Transverse colon (tissue), 4 donors: ENCODE measurements around the gene GPR68. TPM values are rescaled to one million over a fixed set of nuclear protein-coding genes. Genes with fewer than 3 reads are reported as not detected.
"Not testable (repeated sequence)": the region's sequence is repeated elsewhere in the genome, so short reads cannot be mapped to it uniquely, and the experiment has no call there.

Experiments
- DNase-seq: peaks from one replicate; pipeline ENCODE4 v3.0.0-alpha.2; 2019
- H3K27ac ChIP-seq, 4 donors: fragments of 200-600 bp; sonication (generic); 2 replicates each; pipeline ENCODE4 v1.5.1; 2016 to 2018; ENCODE audit warnings: inconsistent platforms in 4 of 4
- H3K27me3 ChIP-seq: fragments of 200-600 bp; sonication (generic); 2 replicates; pipeline ENCODE4 v1.5.1; 2017; ENCODE audit warnings: inconsistent platforms
- H3K36me3 ChIP-seq, 4 donors: fragments of 200-600 bp; sonication (generic); 2 replicates each; pipeline ENCODE4 v1.5.1; 2017 to 2019; ENCODE audit warnings: inconsistent platforms in 4 of 4
- H3K4me1 ChIP-seq, 4 donors: fragments of 200-600 bp; sonication (generic); 2 replicates each; pipeline ENCODE4 v1.5.1; 2017 to 2020; ENCODE audit warnings: inconsistent platforms in 4 of 4
- H3K4me3 ChIP-seq, 4 donors: fragments of 200-600 bp; sonication (generic); 1 replicate in 1 of 4; 2 replicates in 3 of 4; pipeline versions ENCODE4 v1.5.1 to v1.6.1; 2017 to 2019; ENCODE audit warnings: inconsistent platforms in 4 of 4
- H3K9me3 ChIP-seq, 2 donors: fragments of 200-600 bp; sonication (generic); 2 replicates each; pipeline ENCODE4 v1.5.1; 2017 to 2019; ENCODE audit warnings: inconsistent platforms in 2 of 2
- CTCF ChIP-seq, 5 experiments: fragments of 200-600 bp in 3 of 5; fragments of 450-650 bp in 2 of 5; sonication (generic) in 3 of 5; IDR thresholded peaks; 1 replicate in 2 of 5; 2 replicates in 3 of 5; pipeline ENCODE4 v1.5.1; 2016 to 2017; ENCODE audit warnings: antibody characterized with exemption in 5 of 5, inconsistent platforms in 3 of 5, mild to moderate bottlenecking in 2 of 5, moderate library complexity in 1 of 5
- EP300 ChIP-seq: sonication (generic); formaldehyde crosslinking; IDR thresholded peaks from one replicate; pipeline ENCODE4 v1.6.1; 2017; ENCODE audit warnings: antibody characterized with exemption, low read depth
- POLR2A ChIP-seq: fragments of 450-650 bp; IDR thresholded peaks from one replicate; pipeline ENCODE4 v1.6.1; 2016; ENCODE audit warnings: antibody characterized with exemption, mild to moderate bottlenecking, moderate library complexity
- POLR2AphosphoS5 ChIP-seq, 3 donors: sonication (generic); formaldehyde crosslinking; IDR thresholded peaks; one replicate each; pipeline ENCODE4 v1.6.1; 2016; ENCODE audit warnings: antibody characterized with exemption in 3 of 3
- WGBS, 2 donors: methylation state at CpG; one replicate each; pipeline ENCODE4 v1.1.5; 2018; ENCODE audit warnings: low coverage in 1 of 2; 5-methylcytosine and 5-hydroxymethylcytosine counted together
- in situ Hi-C, 4 donors: fragments of 200-750 bp; cut with MboI; loops; one replicate each; pipeline versions ENCODE4 v1.15.0 to v1.15.1; 2017; ENCODE audit warnings: low sequenced_read_pairs in 3 of 4, low pct_ligation_motif_present in 1 of 4, low pct_unique_long_range_greater_than_20kb in 1 of 4
- intact Hi-C: fragments of 100-400 bp; cut with DNase I; formaldehyde crosslinking; loops from one replicate; pipeline ENCODE4 v1.15.1; 2023; ENCODE audit warnings: low total_unique reads
- total RNA-seq, 4 donors: library from RNA; depleted of rRNA; stranded (reverse); fragments of >200 nt; gene quantifications; one replicate each; pipeline ENCODE4 v1.1.0, GENCODE V29; 2016

GPR68 gene
- total RNA-seq, 4 donors from 2014 or later, result 0.48 to 0.80 (median 0.55) TPM; not detected in 1

- Histone ChIP-seq H3K9me3 (no peaks in the 10 kb centered on the region), H3K4me1 (peaks cover 0 to 12% (median 6%) of the 10 kb centered on the region in 4 donors), H3K27me3 (no peaks in the 10 kb centered on the region), H3K36me3 (no peaks in the 10 kb centered on the region), H3K27ac (peak overlapping the region in 1 of 4 donors; percentile 61), H3K4me3 (no peak overlapping the region)
- WGBS, 2 donors, result 100% methylated on average over 1 of the region's 1 CpG; no CpG with 5 or more reads in 1 of the 2 donors
- DNase-seq, result no peak
- intact Hi-C loops (no loop called here), in situ Hi-C loops (no loop called here)
- no peak for TF ChIP-seq EP300
- TF ChIP-seq POLR2A, result no peak
- no peak for TF ChIP-seq POLR2AphosphoS5 (IDR thresholded peaks at IDR 0.05)
- no peak for TF ChIP-seq CTCF (IDR thresholded peaks at IDR 0.05)
Observed at GRCh38 chr14:91229005-91229382, 15.5 kb downstream of the GPR68 start.

- no peaks in the 10 kb centered on the region for H3K27me3 ChIP-seq
- peak overlapping the region; percentile 13 to 61 (median 32) for H3K27ac ChIP-seq
- no peak overlapping the region for H3K4me3 ChIP-seq
- no peaks in the 10 kb centered on the region for H3K9me3 ChIP-seq
- 81 to 83% methylated on average over 1 to 14 of the region's 14 CpGs for WGBS, 2 donors
- DNase-seq, result no peak
- TF ChIP-seq EP300 (no peak), POLR2AphosphoS5 (IDR thresholded peaks at IDR 0.05) (no peak), CTCF (IDR thresholded peaks at IDR 0.05) (no peak), POLR2A (no peak)
- intact Hi-C loops, result no loop called here
- in situ Hi-C loops, result no loop called here
- H3K4me1 ChIP-seq, result peaks cover 0 to 12% (median 6%) of the 10 kb centered on the region in 4 donors
- H3K36me3 ChIP-seq, result no peaks in the 10 kb centered on the region
Observed at GRCh38 chr14:91228112-91229004, 16.1 kb downstream of the GPR68 start.

GRCh38 chr14:91227183-91227628 lies 17.3 kb downstream of the GPR68 start:
- Histone ChIP-seq H3K36me3 (peaks cover 0 to 3% (median 0%) of the 10 kb centered on the region in 4 donors), H3K9me3 (no peaks in the 10 kb centered on the region), H3K27ac (peak overlapping the region in 1 of 4 donors; percentile 21), H3K4me3 (no peak overlapping the region), H3K27me3 (no peaks in the 10 kb centered on the region), H3K4me1 (peaks cover 0 to 9% (median 6%) of the 10 kb centered on the region in 4 donors)
- no peak for TF ChIP-seq POLR2AphosphoS5 (IDR thresholded peaks at IDR 0.05)
- in situ Hi-C loops, result no loop called here
- 65 to 89% methylated on average over 5 to 7 of the region's 7 CpGs for WGBS, 2 donors
- DNase-seq, result no peak
- intact Hi-C loops, result no loop called here

GRCh38 chr14:91226360-91226759 lies 18.1 kb downstream of the GPR68 start:
- DNase-seq, in situ Hi-C loops, H3K27ac ChIP-seq, intact Hi-C loops, H3K36me3 ChIP-seq, H3K9me3 ChIP-seq, H3K27me3 ChIP-seq, H3K4me3 ChIP-seq, H3K4me1 ChIP-seq: not testable (repeated sequence)
- 69 to 72% methylated on average over 3 to 4 of the region's 4 CpGs for WGBS, 2 donors

DNA sequence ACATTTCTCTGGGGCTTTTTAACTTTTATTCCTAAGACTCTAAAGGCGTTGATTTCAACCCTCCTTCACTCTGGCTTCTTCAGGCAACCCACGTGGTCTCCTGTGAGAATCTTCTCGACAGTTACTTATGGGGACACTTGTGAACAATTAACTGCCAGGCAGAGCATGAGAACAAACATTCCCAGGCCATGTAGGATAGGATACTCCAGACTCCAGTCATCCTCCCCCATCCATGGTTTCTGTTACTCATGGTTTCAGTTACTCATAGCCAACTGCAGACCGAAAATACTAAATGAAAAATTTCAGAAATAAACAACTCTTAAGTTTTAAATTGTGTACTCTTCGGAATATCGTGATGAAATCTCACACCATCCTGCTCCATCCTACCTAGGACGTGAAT lies 19.5 kb downstream of the GPR68 start:
- Histone ChIP-seq H3K27ac (no peak overlapping the region), H3K4me1 (peaks cover 0 to 3% (median 0%) of the 10 kb centered on the region in 4 donors), H3K27me3 (no peaks in the 10 kb centered on the region), H3K9me3 (no peaks in the 10 kb centered on the region), H3K4me3 (no peak overlapping the region), H3K36me3 (peaks cover 0 to 4% (median 0%) of the 10 kb centered on the region in 4 donors)
- in situ Hi-C loops (no loop called here), intact Hi-C loops (no loop called here)
- WGBS, 2 donors, result 88 to 95% methylated on average over 4 to 7 of the region's 7 CpGs
- no peak for DNase-seq
- TF ChIP-seq CTCF (IDR thresholded peaks at IDR 0.05) (no peak), POLR2AphosphoS5 (IDR thresholded peaks at IDR 0.05) (no peak)
